GM12892 (cell line): ENCODE measurements around the gene MTERF4.
"Not testable (repeated sequence)": the region's sequence is repeated elsewhere in the genome, so short reads cannot be mapped to it uniquely, and the experiment has no call there.

Experiments used
- DNase-seq: peaks from one replicate; pipeline ENCODE4 v3.0.0; 2011; ENCODE audit not compliant: insufficient read length
- FAIRE-seq: peaks from 2 replicates; lab custom pipeline; 2011; peaks lifted over from hg19 to GRCh38; lab: Jason Lieb, UNC
- POLR2A ChIP-seq: IDR thresholded peaks from 2 replicates; pipeline ENCODE4 v1.6.1; 2011; ENCODE audit warnings: low read depth, low read length, control low read depth
- POLR2AphosphoS5 ChIP-seq: IDR thresholded peaks from 2 replicates; pipeline ENCODE4 v1.6.1; 2011; ENCODE audit warnings: low read depth, low read length, control low read depth
- TAF1 ChIP-seq: IDR thresholded peaks from 2 replicates; pipeline ENCODE4 v1.6.1; 2011; ENCODE audit warnings: low read depth, mild to moderate bottlenecking, control low read depth, low read length, borderline replicate concordance

Gene MTERF4

DNA sequence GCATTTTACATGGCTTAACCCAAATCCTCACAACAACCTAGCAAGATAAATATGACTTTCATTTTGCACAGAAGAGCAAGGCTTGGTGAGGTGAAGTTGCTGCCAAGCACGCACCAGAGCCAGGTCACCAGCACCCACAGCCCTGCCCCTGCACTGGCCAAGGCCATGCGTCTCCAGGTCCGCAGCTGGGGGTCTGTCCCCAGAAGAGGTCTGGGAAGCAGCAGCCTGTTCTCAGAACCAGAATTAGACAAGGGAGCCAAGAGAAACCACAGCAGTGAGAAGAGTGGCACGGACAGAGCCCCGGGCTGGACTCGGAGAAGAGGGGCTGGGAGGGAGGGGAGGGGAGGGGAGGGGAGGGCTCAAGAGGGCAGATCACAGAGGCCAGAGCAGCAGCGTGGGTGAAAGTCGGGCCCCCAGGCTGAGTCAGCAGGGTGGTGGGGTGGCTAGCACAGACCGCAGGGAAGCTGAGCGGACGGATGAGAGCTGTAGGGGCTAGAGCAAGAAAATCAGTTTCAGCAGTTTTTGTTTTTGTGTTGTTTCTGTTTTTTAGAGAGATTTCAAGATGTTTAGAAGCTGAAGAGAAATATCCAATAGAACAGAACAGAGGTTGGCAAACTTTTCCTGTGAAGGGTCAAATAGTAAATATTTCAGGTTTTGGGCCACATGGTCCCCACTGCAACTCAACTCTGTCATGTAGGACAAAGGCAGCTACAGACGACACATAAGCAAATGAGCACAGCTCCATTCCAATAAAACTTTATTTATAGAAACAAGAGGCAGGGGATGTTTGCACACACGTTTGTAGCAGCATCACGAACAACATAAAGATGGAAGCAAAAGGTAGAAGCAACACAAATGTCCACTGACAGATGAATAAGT lies 7.4 kb upstream of the MTERF4 start:
- FAIRE-seq, result peak; percentile 95
- TF ChIP-seq POLR2A, result peak; percentile 35; the same call in 1 of the 2 replicates
- TF ChIP-seq POLR2AphosphoS5, result no peak; the same call in 1 of the 2 replicates
- no peak for DNase-seq

DNA sequence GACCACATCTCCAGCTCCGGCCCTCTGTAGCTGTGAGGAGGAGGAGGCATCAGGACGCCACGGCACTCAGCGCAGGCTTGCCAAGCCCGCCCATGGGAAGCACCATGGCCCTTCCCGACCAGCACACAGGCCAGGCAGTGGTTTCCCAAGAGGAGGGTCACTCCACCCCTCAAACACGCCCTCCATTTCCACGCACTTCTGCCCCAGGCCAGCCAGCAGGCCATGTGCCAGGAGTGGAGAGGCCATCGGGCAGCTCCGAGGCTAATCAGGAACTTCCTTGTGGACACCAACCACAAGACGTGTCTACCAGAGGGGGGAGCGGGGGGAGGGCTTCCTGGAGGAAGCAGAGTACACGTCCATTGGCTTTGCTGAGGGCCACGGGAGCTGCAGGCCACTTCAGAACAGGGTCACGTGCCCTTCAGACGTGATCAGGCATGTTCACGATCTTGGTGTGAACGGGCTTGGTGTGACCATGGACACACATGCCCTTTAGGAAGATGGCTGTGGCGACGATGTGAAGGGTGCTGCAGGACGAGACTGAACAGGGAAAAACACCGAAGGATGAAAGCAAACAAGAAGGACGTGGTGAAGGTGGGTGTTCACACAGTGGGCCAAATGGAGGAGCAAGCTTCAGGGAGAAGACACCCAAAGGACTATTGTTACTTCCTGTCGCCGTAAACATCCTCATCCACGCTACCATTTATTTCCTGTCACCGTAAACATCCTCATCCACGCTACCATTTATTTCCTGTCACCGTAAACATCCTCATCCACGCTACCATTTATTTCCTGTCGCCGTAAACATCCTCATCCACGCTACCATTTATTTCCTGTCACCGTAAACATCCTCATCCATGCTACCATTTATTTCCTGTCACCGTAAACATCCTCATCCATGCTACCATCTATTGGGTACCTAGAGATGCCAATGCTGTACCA lies 6.5 kb upstream of the MTERF4 start:
- FAIRE-seq, result no peak
- no peak for DNase-seq
- TF ChIP-seq POLR2A (no peak), POLR2AphosphoS5 (0 out of 2 replicates have a peak, but pooled peaks have one; percentile 8), TAF1 (no peak)

DNA sequence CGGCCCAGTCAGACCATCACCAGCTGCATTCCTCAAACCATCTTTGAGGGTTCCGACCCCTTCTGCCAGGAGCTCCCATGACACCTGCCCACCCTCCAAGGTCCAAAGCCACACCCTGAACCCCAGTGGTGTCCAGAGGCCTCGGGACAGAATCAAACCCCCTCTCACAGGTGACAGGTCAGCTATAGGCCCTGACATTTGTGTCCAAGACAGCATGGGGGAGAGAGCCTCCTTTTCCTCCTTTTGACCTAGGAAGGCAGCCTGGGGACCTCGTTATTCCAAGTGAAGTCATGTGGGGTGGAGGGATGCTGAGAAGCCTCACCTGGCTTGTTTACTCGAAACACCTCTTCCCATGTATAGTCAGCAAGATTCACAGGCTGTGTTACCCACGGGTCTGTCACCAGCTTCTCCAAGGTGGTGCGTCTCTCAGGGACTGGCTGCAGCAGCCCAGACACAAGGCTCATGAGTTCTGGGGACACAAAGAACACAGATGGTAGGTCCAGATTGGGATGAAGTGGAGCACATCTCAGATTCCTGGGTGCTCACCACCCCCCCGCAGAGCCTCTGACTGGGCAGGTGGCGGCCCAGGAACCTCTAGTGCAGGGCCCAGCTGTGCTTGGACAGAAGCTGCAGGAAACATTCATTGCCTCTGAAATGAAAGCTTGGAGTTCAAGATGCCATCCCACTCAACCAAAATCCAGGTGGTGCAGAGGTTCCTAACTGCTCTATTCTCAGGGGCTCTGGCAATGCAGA lies 5.1 kb upstream of the MTERF4 start:
- no peak for DNase-seq
- no peak for TF ChIP-seq POLR2AphosphoS5
- no peak for TF ChIP-seq TAF1
- TF ChIP-seq POLR2A, result no peak
- FAIRE-seq, result no peak

DNA sequence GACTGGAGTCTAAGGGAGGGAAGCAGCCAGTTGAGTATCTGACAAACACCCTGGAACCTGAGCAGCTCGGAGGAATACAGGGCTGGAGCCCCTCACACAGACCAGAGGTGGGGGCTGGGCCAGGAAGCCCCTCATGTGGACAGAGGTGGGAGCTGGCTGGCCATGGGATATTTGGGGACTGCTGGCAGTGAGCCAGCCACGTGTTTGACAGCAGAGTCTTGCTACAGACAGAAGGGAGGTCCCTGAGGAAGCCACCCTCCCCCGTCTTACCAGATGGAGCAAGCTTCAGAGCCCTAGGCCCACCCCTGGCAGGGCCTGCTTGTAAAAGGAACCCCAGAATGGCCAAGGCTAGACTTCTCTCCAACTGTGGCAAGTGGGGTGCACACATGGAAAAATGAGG lies 3.6 kb upstream of the MTERF4 start:
- no peak for DNase-seq
- FAIRE-seq, result no peak
- no peak for TF ChIP-seq POLR2AphosphoS5
- TF ChIP-seq TAF1, result no peak
- no peak for TF ChIP-seq POLR2A

DNA sequence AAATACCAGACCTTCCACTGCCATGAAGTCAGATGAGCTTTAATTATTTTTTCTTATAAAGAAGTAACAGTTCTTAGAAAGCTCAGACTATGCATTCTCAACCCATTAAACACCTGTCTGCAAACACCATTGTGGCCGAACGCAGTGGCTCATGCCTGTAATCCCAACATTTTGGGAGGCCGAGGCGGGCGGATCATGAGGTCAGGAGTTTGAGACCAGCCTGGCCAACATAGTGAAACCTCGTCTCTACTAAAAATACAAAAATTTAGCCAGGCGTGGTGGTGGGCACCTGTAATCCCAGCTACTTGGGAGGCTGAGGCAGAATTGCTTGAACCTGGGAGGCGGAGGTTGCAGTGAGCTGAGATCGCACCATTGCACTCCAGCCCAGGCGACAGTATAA lies 2.5 kb upstream of the MTERF4 start:
- not testable (repeated sequence) for DNase-seq, FAIRE-seq

DNA sequence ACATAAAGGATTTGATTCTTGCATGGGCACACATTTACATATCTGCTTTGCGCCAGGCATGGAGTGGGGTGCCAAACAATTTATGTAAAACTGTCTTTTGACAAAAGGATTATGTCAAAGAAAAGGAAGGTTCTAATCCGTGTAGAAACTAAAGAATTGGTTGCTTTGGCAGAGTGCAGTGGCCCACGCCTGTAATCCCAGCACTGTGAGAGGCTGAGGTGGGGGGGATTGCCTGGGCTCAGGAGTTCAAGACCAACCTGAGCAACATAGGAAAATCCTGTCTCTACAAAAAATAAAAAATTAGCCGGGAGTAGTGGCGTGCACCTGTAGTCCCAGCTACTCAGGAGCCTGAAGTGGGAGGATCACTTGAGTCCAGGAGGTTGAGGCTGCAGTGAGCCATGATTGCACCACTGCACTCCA lies 1.1 kb upstream of the MTERF4 start:
- FAIRE-seq, result peak; percentile 33
- DNase-seq, result no peak
- TF ChIP-seq TAF1 (no peak), POLR2AphosphoS5 (no peak), POLR2A (no peak)

DNA sequence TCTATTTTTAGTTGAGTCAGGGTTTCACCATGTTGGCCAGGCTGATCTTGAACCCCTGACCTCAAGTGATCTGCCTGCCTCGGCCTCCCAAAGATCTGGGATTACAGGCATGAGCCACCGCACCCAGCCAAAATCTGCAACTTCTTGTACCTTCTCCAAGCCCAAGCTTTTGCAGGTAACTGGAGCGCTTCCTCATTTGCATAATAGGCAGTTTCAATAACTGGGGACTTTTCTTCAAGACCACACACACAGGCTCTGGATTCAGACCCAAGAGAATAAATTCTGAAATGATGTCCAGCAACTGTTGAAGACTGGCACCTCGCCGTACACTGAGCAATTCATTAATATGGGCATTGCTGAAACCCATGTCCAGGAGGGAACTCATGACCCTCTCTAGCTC lies 2.8 kb downstream of the MTERF4 start:
- DNase-seq (no peak), FAIRE-seq (peak; percentile 21)
- TF ChIP-seq POLR2A (no peak), TAF1 (no peak), POLR2AphosphoS5 (no peak)

DNA sequence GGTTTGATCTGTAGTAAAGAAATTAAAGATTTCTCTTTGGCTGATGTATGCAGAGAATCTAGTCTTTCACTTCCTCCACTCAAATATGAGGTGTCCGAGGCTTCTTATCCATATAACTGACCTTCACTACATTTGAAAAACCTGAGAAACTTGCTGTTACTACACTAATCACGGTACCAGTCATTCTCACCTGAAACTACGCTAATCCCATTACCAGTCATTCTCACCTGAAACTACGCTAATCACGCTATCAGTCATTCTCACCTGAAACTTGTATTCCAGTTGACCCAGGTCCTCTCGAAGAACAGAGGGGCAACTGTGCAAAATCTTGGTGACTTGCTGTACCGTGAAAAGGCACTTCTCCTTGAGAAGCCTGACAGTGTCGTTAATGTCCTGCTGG lies 5.1 kb downstream of the MTERF4 start:
- TF ChIP-seq POLR2A (0 out of 2 replicates have a peak, but pooled peaks have one; percentile 34), POLR2AphosphoS5 (0 out of 2 replicates have a peak, but pooled peaks have one; percentile 48), TAF1 (no peak)
- DNase-seq (no peak), FAIRE-seq (peak; percentile 66)

DNA sequence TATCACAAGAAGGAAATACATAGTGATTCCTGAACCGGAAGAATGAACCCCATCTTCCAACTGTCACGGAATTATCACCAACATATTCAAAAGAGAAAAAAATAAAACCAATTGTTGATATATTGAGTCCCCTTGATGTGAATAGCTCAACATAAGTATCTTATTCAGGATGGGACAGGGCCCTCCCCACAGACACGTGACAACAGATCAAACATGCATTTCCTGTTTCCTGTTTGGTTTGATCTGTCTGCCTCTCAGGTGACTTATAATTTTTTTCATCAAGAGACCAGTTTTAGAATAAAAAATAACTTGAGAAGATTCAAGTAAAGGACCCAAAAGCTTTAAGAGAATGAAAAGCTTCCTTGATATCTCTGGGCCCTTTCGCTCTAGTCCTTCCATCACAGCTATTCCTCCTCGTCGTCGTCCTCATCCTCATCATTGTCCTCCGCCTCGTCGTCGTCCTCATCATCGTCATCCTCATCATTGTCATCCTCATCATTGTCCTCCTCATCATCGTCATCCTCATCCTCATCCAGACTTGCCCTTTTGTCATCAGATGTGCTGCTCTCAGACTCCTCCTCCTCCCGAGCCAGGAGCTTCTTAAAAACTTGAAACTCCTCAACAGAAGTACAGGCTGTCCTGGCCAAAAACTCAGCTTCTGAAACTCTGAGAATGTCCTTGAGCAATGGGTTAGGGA lies 6.3 kb downstream of the MTERF4 start:
- DNase-seq, result no peak
- no peak for FAIRE-seq
- TF ChIP-seq POLR2AphosphoS5 (no peak), POLR2A (no peak), TAF1 (no peak)

DNA sequence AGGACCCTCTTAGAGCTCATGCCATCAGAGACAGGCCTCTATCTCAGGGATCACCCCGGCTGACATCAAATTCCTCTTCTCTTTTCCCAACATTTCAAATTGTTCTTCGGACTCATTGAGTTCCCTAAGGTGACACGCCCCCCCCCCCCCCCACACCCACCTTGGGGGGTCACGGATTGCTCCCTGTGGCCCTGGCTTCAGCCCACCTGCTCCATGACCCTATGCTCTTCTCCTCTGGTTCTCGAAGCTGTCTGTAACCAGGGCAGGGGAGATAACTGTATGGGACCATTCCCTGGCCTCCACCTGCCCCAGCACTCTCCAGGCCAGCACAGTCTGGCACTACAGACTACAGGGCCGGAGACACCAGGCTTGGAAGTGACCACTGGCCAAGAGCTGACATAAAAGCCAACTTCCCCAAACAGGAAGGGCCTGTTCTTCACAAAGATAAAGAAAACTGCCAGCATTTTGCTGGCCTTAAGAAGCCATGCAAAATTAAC lies 7.1 kb downstream of the MTERF4 start:
- DNase-seq, result no peak
- TF ChIP-seq POLR2AphosphoS5, result no peak
- TF ChIP-seq POLR2A, result no peak
- TF ChIP-seq TAF1, result no peak
- FAIRE-seq, result no peak

DNA sequence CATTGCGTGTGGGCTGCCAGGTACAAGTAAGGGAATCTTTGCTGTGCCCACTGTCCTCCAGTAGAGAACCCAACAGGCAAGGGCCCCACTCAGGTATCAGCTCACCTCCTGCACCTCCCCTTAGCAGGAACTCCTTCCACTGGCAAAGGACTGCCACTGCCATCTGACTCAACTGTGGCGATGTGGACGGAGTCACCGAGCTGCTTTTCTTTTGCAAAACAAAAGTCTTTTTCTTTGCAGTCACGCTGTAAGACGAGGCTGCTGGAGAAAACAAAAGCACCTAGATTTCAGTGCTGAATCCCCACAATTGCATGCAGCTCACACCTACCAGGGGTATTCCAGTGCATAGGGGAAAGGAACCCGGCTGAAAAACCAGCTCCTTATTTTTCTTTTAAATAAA lies 7.9 kb downstream of the MTERF4 start:
- no peak for FAIRE-seq
- no peak for TF ChIP-seq POLR2A
- no peak for TF ChIP-seq TAF1
- no peak for TF ChIP-seq POLR2AphosphoS5
- no peak for DNase-seq

DNA sequence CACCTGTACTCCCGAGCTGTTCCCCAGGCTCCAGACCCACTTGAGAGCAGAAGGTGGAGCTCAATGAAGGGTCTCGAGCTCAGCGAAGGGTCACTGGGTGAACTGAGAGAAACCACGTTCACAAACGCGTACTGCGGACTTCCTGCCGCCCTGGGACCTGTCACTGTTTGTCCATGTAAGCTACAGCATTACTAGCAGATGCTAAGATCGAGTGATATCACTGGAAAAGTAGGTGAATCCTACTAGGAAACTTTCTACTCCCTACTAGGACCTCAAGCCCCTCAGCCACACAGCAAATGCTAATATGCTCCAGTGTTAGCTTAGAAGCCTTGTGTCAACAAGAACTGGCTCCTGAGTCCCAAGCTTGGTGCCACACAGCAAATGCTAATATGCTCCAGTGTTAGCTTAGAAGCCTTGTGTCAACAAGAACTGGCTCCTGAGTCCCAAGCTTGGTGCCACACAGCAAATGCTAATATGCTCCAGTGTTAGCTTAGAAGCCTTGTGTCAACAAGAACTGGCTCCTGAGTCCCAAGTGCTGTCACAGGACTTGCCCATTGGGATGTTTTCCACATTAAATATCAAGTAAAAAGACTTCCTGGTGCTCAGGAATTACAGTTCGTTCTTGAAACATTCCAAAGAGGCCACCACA lies 8.8 kb downstream of the MTERF4 start:
- peak; percentile 44 for FAIRE-seq
- not testable (repeated sequence) for DNase-seq
